ENCODE measurements around the gene ZNG1E. TPM values are rescaled to one million over a fixed set of nuclear protein-coding genes. Genes with fewer than 3 reads are reported as not detected.
"Not testable (repeated sequence)": the region's sequence is repeated elsewhere in the genome, so short reads cannot be mapped to it uniquely, and the experiment has no call there.

ZNG1E gene
- total RNA-seq (2022) (30.4 and 35.9 TPM in 2 replicates), Bru-seq, nascent RNA (percentile 79 among the genes with signal in this experiment), BruChase-seq, experiment 1, labeled RNA remaining after a 2-hour chase (percentile 77 among the genes with signal in this experiment), BruChase-seq, experiment 2, labeled RNA remaining after a 6-hour chase (percentile 70 among the genes with signal in this experiment)
- long read RNA-seq, transcript CBWD5-207 (15 exons, 1,791 nt): minor isoform, 8 of 58 reads
- long read RNA-seq, transcript CBWD5-233 (16 exons, 1,411 nt): minor isoform, 5 of 58 reads
- long read RNA-seq, transcript CBWD5-202 (3 exons, 1,347 nt): major isoform, 26 of 58 reads
- long read RNA-seq, partial matches to known transcripts: 1 of 58 reads
- long read RNA-seq, other reads (novel, unspliced or antisense): 15 of 58 reads

DNA sequence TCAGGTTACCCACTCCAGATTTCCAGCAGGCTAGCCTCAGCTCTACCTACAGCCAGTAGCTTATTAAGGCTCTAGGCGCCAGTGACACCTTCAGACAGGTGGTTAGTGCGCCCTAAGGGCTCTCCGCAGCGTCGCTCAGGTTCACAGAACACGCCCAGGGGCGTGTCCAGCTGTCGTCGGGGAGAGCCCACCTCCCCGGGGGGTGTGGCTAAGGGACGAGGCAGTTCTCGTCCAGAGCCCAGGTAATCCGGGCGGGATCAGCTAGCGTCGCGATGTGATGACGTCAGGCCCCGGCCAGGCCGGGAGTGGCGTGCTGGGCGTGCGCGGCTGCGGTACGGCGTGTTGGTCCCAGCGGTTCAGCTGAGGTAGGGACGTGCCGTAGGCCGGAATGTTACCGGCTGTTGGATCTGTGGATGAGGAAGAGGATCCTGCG lies at the start of gene ZNG1E:
Gene ZNG1E (plus strand): TSS at position 340 of the 433 bp plus-strand sequence. CDS start 49 bp downstream, at position 389.
- POLR2A ChIA-PET; H3K27me3 Mint-ChIP-seq (ENCODE audit: insufficient read depth, unreplicated experiment); H3K9me3 ChIP-seq; intact Hi-C loops (cut with micrococcal nuclease; ENCODE audit: unreplicated experiment); H3K36me3 ChIP-seq (ENCODE audit: control insufficient read depth, insufficient read depth, low read length); H3K36me3 Mint-ChIP-seq (ENCODE audit: insufficient read depth, unreplicated experiment); H3K4me1 Mint-ChIP-seq (ENCODE audit: low read depth, unreplicated experiment); H3K27me3 ChIP-seq (replicated peaks; ENCODE audit: control insufficient read depth, insufficient read depth, low read length); H3K9me3 Mint-ChIP-seq (ENCODE audit: unreplicated experiment); H3K4me1 ChIP-seq; CTCF ChIA-PET; H3K27ac Mint-ChIP-seq (ENCODE audit: unreplicated experiment): not testable (repeated sequence)
- peak within 1 kb of the TSS; percentile 67 for H3K4me3 Mint-ChIP-seq (ENCODE audit: unreplicated experiment)
- DNase-seq: peak; percentile 76 to 87
- peak within 1 kb of the TSS; percentile 29 for H3K4me3 ChIP-seq (ENCODE audit: low read depth, low read length)
- BruUV-seq (replicated peaks): TSS peak; percentile 90

DNA sequence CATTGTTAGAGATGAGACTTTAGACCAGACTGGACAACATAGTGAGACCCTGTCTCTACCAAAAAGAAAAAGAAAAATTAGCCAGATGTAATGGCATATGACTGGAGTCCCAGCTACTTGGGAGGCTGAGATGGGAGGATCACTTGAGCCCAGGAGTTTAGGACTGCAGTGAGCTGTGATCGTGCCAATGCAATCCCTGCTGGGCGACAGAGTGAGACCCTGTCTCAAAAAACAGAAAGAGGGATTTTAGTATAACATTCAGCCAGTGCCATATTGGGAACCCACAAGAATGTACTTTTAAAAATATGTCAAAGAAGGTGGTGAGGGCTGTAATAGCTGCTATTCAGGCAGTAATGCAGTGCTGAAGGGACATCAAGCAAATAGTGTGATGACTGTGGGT lies 2.1 kb upstream of the ZNG1E start:
- intact Hi-C loops (cut with micrococcal nuclease; ENCODE audit: unreplicated experiment); H3K9me3 ChIP-seq; H3K27ac Mint-ChIP-seq (ENCODE audit: unreplicated experiment); H3K36me3 Mint-ChIP-seq (ENCODE audit: insufficient read depth, unreplicated experiment); H3K4me3 ChIP-seq (ENCODE audit: low read depth, low read length); CTCF ChIA-PET; DNase-seq; H3K36me3 ChIP-seq (ENCODE audit: control insufficient read depth, insufficient read depth, low read length); POLR2A ChIA-PET; H3K9me3 Mint-ChIP-seq (ENCODE audit: unreplicated experiment); BruUV-seq (replicated peaks); H3K27me3 Mint-ChIP-seq (ENCODE audit: insufficient read depth, unreplicated experiment); H3K4me1 ChIP-seq; H3K4me3 Mint-ChIP-seq (ENCODE audit: unreplicated experiment); H3K4me1 Mint-ChIP-seq (ENCODE audit: low read depth, unreplicated experiment); H3K27me3 ChIP-seq (replicated peaks; ENCODE audit: control insufficient read depth, insufficient read depth, low read length): not testable (repeated sequence)

DNA sequence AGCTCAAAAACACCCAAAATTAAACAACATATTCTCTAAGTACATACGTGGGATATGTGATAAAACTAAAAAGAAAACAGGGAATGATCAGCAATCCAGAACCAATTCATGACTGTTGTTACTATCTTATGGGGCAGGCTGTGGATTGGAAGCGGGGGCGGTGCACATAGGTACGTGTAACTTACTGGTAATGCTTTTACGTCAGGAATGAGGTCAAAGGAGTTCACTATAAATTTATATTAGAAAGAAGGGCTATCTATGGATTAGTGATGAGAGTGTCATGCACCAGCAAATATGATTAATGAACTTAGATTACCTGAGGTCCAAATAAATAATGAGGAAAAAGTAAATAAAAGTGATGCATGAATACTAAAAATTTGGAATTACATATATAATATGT lies 710 bp upstream of the ZNG1E start:
- BruUV-seq (replicated peaks); H3K4me1 Mint-ChIP-seq (ENCODE audit: low read depth, unreplicated experiment); intact Hi-C loops (cut with micrococcal nuclease; ENCODE audit: unreplicated experiment); H3K4me3 ChIP-seq (ENCODE audit: low read depth, low read length); H3K4me3 Mint-ChIP-seq (ENCODE audit: unreplicated experiment); H3K9me3 ChIP-seq; CTCF ChIA-PET; POLR2A ChIA-PET; H3K9me3 Mint-ChIP-seq (ENCODE audit: unreplicated experiment); H3K36me3 ChIP-seq (ENCODE audit: control insufficient read depth, insufficient read depth, low read length); DNase-seq; H3K27ac Mint-ChIP-seq (ENCODE audit: unreplicated experiment); H3K36me3 Mint-ChIP-seq (ENCODE audit: insufficient read depth, unreplicated experiment); H3K27me3 Mint-ChIP-seq (ENCODE audit: insufficient read depth, unreplicated experiment); H3K27me3 ChIP-seq (replicated peaks; ENCODE audit: control insufficient read depth, insufficient read depth, low read length); H3K4me1 ChIP-seq: not testable (repeated sequence)

DNA sequence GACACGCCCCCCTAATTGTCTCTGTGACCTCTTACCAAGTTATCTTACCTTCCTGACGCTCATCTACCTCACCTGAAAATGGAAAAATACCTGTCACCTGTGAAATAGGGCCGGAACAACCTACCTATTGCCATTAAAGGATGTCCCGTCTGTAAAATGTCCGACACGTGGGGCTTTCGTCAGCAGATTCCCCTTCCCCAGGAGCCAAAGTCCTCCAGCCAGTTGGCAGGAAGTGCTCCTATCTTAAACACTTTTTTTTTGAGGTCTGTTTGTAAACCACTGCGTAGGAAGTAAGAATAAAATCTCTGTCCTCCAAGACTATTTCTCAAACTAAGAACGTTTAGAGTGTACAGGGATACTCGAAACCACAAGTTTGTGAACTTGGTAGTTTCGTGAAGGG lies 661 bp downstream of the ZNG1E start:
- POLR2A ChIA-PET; H3K36me3 ChIP-seq (ENCODE audit: control insufficient read depth, insufficient read depth, low read length); H3K9me3 Mint-ChIP-seq (ENCODE audit: unreplicated experiment); H3K4me1 Mint-ChIP-seq (ENCODE audit: low read depth, unreplicated experiment); H3K36me3 Mint-ChIP-seq (ENCODE audit: insufficient read depth, unreplicated experiment); H3K9me3 ChIP-seq; H3K4me1 ChIP-seq; H3K27ac Mint-ChIP-seq (ENCODE audit: unreplicated experiment); intact Hi-C loops (cut with micrococcal nuclease; ENCODE audit: unreplicated experiment); CTCF ChIA-PET; H3K27me3 ChIP-seq (replicated peaks; ENCODE audit: control insufficient read depth, insufficient read depth, low read length); H3K27me3 Mint-ChIP-seq (ENCODE audit: insufficient read depth, unreplicated experiment): not testable (repeated sequence)
- BruUV-seq (replicated peaks): TSS peak; percentile 59
- peak; percentile 56 to 74 for DNase-seq
- H3K4me3 Mint-ChIP-seq (ENCODE audit: unreplicated experiment): peak overlapping the region; percentile 67
- H3K4me3 ChIP-seq (ENCODE audit: low read depth, low read length): peak overlapping the region; percentile 20; the same call in 1 of the 2 replicates

DNA sequence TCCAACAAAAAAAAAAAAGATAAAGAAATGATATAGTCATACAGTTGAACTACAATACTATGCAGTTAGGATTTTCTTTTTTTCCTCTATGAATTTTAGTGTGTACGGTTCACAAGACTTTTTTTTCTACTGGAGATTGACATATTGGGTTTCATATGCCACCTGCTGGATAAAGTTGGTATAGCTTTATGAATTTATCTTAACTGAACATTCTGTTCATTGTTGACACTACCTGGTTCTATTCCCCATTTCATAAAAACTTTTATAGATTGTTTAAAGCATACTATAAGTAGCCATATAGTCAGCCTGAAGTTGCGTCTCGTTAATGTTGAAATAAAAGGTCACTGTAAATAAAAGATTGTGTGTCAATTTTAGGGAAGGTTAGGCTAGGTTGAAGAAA lies 2.8 kb downstream of the ZNG1E start:
- BruUV-seq (replicated peaks); H3K36me3 ChIP-seq (ENCODE audit: control insufficient read depth, insufficient read depth, low read length); H3K9me3 ChIP-seq; H3K9me3 Mint-ChIP-seq (ENCODE audit: unreplicated experiment); H3K27ac Mint-ChIP-seq (ENCODE audit: unreplicated experiment); H3K4me3 ChIP-seq (ENCODE audit: low read depth, low read length); POLR2A ChIA-PET; intact Hi-C loops (cut with micrococcal nuclease; ENCODE audit: unreplicated experiment); CTCF ChIA-PET; H3K4me3 Mint-ChIP-seq (ENCODE audit: unreplicated experiment); H3K36me3 Mint-ChIP-seq (ENCODE audit: insufficient read depth, unreplicated experiment); DNase-seq; H3K4me1 Mint-ChIP-seq (ENCODE audit: low read depth, unreplicated experiment); H3K4me1 ChIP-seq; H3K27me3 ChIP-seq (replicated peaks; ENCODE audit: control insufficient read depth, insufficient read depth, low read length); H3K27me3 Mint-ChIP-seq (ENCODE audit: insufficient read depth, unreplicated experiment): not testable (repeated sequence)

DNA sequence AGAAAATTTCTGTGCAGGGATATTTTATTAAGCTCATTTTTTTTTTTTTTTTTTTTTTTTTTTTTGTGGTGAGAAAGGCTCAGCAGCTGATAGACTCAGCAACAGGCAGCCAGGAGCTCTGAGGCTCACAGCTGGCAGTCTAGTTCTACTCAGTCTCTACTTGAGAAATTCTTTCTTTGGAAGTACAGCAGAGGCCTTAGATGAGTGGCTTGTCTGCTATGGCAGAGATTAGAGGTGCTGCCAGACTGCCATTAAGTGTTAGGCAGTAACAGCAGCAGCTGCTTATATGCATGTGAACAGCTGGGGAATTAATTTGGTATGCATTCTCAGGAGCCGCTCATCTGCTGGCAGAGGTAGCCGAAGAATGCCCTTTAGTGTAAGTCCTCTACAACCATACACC lies 27.8 kb downstream of the ZNG1E start:
- H3K36me3 ChIP-seq (ENCODE audit: control insufficient read depth, insufficient read depth, low read length); H3K4me1 ChIP-seq; H3K9me3 Mint-ChIP-seq (ENCODE audit: unreplicated experiment); H3K4me3 Mint-ChIP-seq (ENCODE audit: unreplicated experiment); H3K27me3 ChIP-seq (replicated peaks; ENCODE audit: control insufficient read depth, insufficient read depth, low read length); intact Hi-C loops (cut with micrococcal nuclease; ENCODE audit: unreplicated experiment); H3K27ac Mint-ChIP-seq (ENCODE audit: unreplicated experiment); H3K27me3 Mint-ChIP-seq (ENCODE audit: insufficient read depth, unreplicated experiment); CTCF ChIA-PET; POLR2A ChIA-PET; BruUV-seq (replicated peaks); H3K36me3 Mint-ChIP-seq (ENCODE audit: insufficient read depth, unreplicated experiment); H3K9me3 ChIP-seq; H3K4me3 ChIP-seq (ENCODE audit: low read depth, low read length); DNase-seq; H3K4me1 Mint-ChIP-seq (ENCODE audit: low read depth, unreplicated experiment): not testable (repeated sequence)

DNA sequence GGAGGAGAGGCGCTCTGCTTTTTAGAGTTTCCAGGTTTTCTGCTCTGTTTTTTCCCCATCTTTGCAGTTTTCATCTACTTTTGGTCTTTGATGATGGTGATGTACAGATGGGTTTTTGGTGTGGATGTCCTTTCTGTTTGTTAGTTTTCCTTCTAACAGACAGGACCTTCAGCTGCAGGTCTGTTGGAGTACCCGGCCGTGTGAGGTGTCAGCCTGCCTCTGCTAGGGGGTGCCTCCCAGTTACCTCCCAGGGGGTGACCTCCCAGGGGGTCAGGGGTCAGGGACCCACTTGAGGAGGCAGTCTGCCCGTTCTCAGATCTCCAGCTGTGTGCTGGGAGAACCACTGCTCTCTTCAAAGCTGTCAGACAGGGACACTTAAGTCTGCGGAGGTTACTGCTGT lies 38.7 kb downstream of the ZNG1E start:
- DNase-seq; intact Hi-C loops (cut with micrococcal nuclease; ENCODE audit: unreplicated experiment); CTCF ChIA-PET; H3K27me3 Mint-ChIP-seq (ENCODE audit: insufficient read depth, unreplicated experiment); H3K4me3 Mint-ChIP-seq (ENCODE audit: unreplicated experiment); H3K4me1 Mint-ChIP-seq (ENCODE audit: low read depth, unreplicated experiment); H3K36me3 ChIP-seq (ENCODE audit: control insufficient read depth, insufficient read depth, low read length); H3K4me1 ChIP-seq; H3K4me3 ChIP-seq (ENCODE audit: low read depth, low read length); H3K27ac Mint-ChIP-seq (ENCODE audit: unreplicated experiment); H3K9me3 Mint-ChIP-seq (ENCODE audit: unreplicated experiment); H3K27me3 ChIP-seq (replicated peaks; ENCODE audit: control insufficient read depth, insufficient read depth, low read length); H3K36me3 Mint-ChIP-seq (ENCODE audit: insufficient read depth, unreplicated experiment); BruUV-seq (replicated peaks); H3K9me3 ChIP-seq; POLR2A ChIA-PET: not testable (repeated sequence)

Data from Caco-2 (cell line).